Caco-2 (cell line): ENCODE measurements around the gene PGAP3. TPM values are rescaled to one million over a fixed set of nuclear protein-coding genes. Genes with fewer than 3 reads are reported as not detected.

Experiments used
- BruUV-seq: library from RNA; stranded (reverse); fragments of 400-500 nt; replicated peaks from 2 replicates; lab custom pipeline; 2021; lab: Mats Ljungman, UMichigan
- CTCF ChIA-PET: fragments of 300-600 bp; sonication (Branson Sonifier 250); formaldehyde crosslinking; loops from one replicate; lab custom pipeline; 2022; ENCODE audit warnings: antibody characterized with exemption; lab: Charles Lee
- POLR2A ChIA-PET: fragments of 300-600 bp; sonication (Branson Sonifier 250); formaldehyde crosslinking; loops from one replicate; lab custom pipeline; 2022; ENCODE audit warnings: antibody characterized with exemption; lab: Charles Lee
- DNase-seq, 2 experiments: peaks; one replicate each; pipeline versions ENCODE4 v3.0.0 to v3.0.0-alpha.2; 2020 to 2022
- H3K27me3 ChIP-seq: replicated peaks from 2 replicates; pipeline ENCODE4 v1.6.0; 2011; ENCODE audit warnings: low read length; ENCODE audit not compliant: control insufficient read depth, insufficient read depth
- H3K36me3 ChIP-seq: 2 replicates; pipeline ENCODE4 v1.5.1; 2011; ENCODE audit warnings: low read length; ENCODE audit not compliant: control insufficient read depth, insufficient read depth
- H3K4me1 ChIP-seq: fragments of 250-450 bp; sonication (Bioruptor Pico); 2 replicates; pipeline ENCODE4 v1.5.1; 2020; ENCODE audit warnings: mild to moderate bottlenecking
- H3K4me3 ChIP-seq: 2 replicates; pipeline ENCODE4 v1.5.1; 2011; ENCODE audit warnings: low read depth, mild to moderate bottlenecking, control low read depth, low read length
- H3K9me3 ChIP-seq: fragments of 250-450 bp; sonication (Bioruptor Pico); 2 replicates; pipeline ENCODE4 v1.5.1; 2020; ENCODE audit warnings: mild to moderate bottlenecking, moderate library complexity
- H3K27ac Mint-ChIP-seq: one replicate; pipeline ENCODE4 v1.8.0; 2022; ENCODE audit warnings: mixed read lengths; ENCODE audit not compliant: unreplicated experiment
- H3K27me3 Mint-ChIP-seq: one replicate; pipeline ENCODE4 v1.8.0; 2022; ENCODE audit warnings: mixed read lengths; ENCODE audit not compliant: insufficient read depth, unreplicated experiment
- H3K36me3 Mint-ChIP-seq: one replicate; pipeline ENCODE4 v1.8.0; 2022; ENCODE audit warnings: mild to moderate bottlenecking, mixed read lengths; ENCODE audit not compliant: insufficient read depth, unreplicated experiment
- H3K4me1 Mint-ChIP-seq: one replicate; pipeline ENCODE4 v1.8.0; 2022; ENCODE audit warnings: low read depth, mixed read lengths; ENCODE audit not compliant: unreplicated experiment
- H3K4me3 Mint-ChIP-seq: one replicate; pipeline ENCODE4 v1.8.0; 2022; ENCODE audit warnings: mild to moderate bottlenecking, moderate library complexity, mixed read lengths; ENCODE audit not compliant: unreplicated experiment
- H3K9me3 Mint-ChIP-seq: one replicate; pipeline ENCODE4 v1.8.0; 2022; ENCODE audit warnings: mixed read lengths; ENCODE audit not compliant: unreplicated experiment
- CTCF ChIP-seq, 2 experiments: fragments of 200-600 bp in 1 of 2; IDR thresholded peaks; 1 replicate in 1 of 2; 2 replicates in 1 of 2; pipeline versions ENCODE4 v1.5.1 to v1.8.0; 2011 to 2022; ENCODE audit warnings: antibody characterized with exemption in 1 of 2, control low read depth in 1 of 2, inconsistent platforms in 1 of 2, low read depth in 1 of 2, low read length in 1 of 2, mild to moderate bottlenecking in 1 of 2, moderate library complexity in 1 of 2; ENCODE audit not compliant: insufficient read depth in 1 of 2, severe bottlenecking in 1 of 2, unreplicated experiment in 1 of 2
- intact Hi-C: fragments of 100-400 bp; cut with micrococcal nuclease; formaldehyde crosslinking; loops from one replicate; pipeline ENCODE4 v1.10.0; 2022; ENCODE audit not compliant: unreplicated experiment
- total RNA-seq: library from RNA; stranded (reverse); gene quantifications from 2 replicates; pipeline ENCODE4 v1.2.3, GENCODE V29; 2022

Gene PGAP3
- total RNA-seq, 1 experiment from 2014 or later: 14.7 TPM

GRCh38 chr17:39674702-39675389, 13.0 kb downstream of the PGAP3 start:
- Histone ChIP-seq H3K4me1 (peaks cover 31% of the 10 kb centered on the region), H3K4me3 (no peak overlapping the region), H3K9me3 (no peaks in the 10 kb centered on the region), H3K36me3 (no peaks in the 10 kb centered on the region), H3K27me3 (no peaks in the 10 kb centered on the region)
- no peak for TF ChIP-seq CTCF (IDR thresholded peaks at IDR 0.05; ENCODE audit: insufficient read depth in 1 of 2, low read depth in 1 of 2, low read length in 1 of 2, severe bottlenecking in 1 of 2, unreplicated experiment in 1 of 2)
- CTCF ChIA-PET: interaction anchor here (0.7 to 2.2 kb wide), 10 partner anchors 8 to 128 kb away, joined by 3 to 14 read pairs (median 4); partner anchors contain the start of genes ERBB2, MIEN1 and PGAP3
- H3K4me3 Mint-ChIP-seq: no peak overlapping the region
- H3K27ac Mint-ChIP-seq: peak overlapping the region; percentile 78
- POLR2A ChIA-PET: interaction anchor here (0.6 kb wide), 1 partner anchor 44 kb away, joined by 3 read pairs; no protein-coding TSS in a partner anchor
- H3K4me1 Mint-ChIP-seq: peaks cover 14% of the 10 kb centered on the region
- H3K27me3 Mint-ChIP-seq: no peaks in the 10 kb centered on the region
- H3K9me3 Mint-ChIP-seq: no peaks in the 10 kb centered on the region
- DNase-seq: peak; percentile 72 to 84
- H3K36me3 Mint-ChIP-seq: peaks cover 11% of the 10 kb centered on the region
- no TSS peak for BruUV-seq
- intact Hi-C loops: loop anchor here (1.0 kb wide), 1 partner anchor 20 kb away; no protein-coding TSS in a partner anchor

GRCh38 chr17:39674179-39674578, 13.7 kb downstream of the PGAP3 start:
- no peak overlapping the region for H3K27ac Mint-ChIP-seq
- intact Hi-C loops: no loop called here
- peaks cover 14% of the 10 kb centered on the region for H3K4me1 Mint-ChIP-seq
- no peak overlapping the region for H3K4me3 Mint-ChIP-seq
- Histone ChIP-seq H3K9me3 (no peaks in the 10 kb centered on the region), H3K4me1 (peaks cover 30% of the 10 kb centered on the region), H3K36me3 (no peaks in the 10 kb centered on the region), H3K4me3 (no peak overlapping the region), H3K27me3 (no peaks in the 10 kb centered on the region)
- no peaks in the 10 kb centered on the region for H3K9me3 Mint-ChIP-seq
- TF ChIP-seq CTCF (IDR thresholded peaks at IDR 0.05; ENCODE audit: insufficient read depth in 1 of 2, low read depth in 1 of 2, low read length in 1 of 2, severe bottlenecking in 1 of 2, unreplicated experiment in 1 of 2): no peak
- ChIA-PET CTCF (interaction anchor here (0.5 to 2.2 kb wide), 7 partner anchors 20 to 90 kb away, joined by 3 to 14 read pairs (median 4); partner anchors contain the start of gene MIEN1), POLR2A (no interaction called here)
- no peaks in the 10 kb centered on the region for H3K27me3 Mint-ChIP-seq
- H3K36me3 Mint-ChIP-seq: peaks cover 11% of the 10 kb centered on the region
- BruUV-seq: no TSS peak
- no peak for DNase-seq

- H3K27ac Mint-ChIP-seq: no peak overlapping the region
- no TSS peak for BruUV-seq
These were observed 14.3 kb downstream of the PGAP3 start for GRCh38 chr17:39673335-39674081.

More at GRCh38 chr17:39673335-39674081, 14.3 kb downstream of the PGAP3 start:
- intact Hi-C loops: no loop called here
- Mint-ChIP-seq H3K4me1 (peaks cover 11% of the 10 kb centered on the region), H3K9me3 (no peaks in the 10 kb centered on the region), H3K4me3 (no peak overlapping the region), H3K27me3 (peaks cover 3% of the 10 kb centered on the region), H3K36me3 (peaks cover 11% of the 10 kb centered on the region)
- H3K4me3 ChIP-seq: no peak overlapping the region
- POLR2A ChIA-PET: no interaction called here
- H3K27me3 ChIP-seq: no peaks in the 10 kb centered on the region
- CTCF ChIA-PET: interaction anchor here (1.0 kb wide), 1 partner anchor 52 kb away, joined by 4 read pairs; no protein-coding TSS in a partner anchor
- DNase-seq: no peak
- no peak for TF ChIP-seq CTCF (IDR thresholded peaks at IDR 0.05; ENCODE audit: insufficient read depth in 1 of 2, low read depth in 1 of 2, low read length in 1 of 2, severe bottlenecking in 1 of 2, unreplicated experiment in 1 of 2)
- no peaks in the 10 kb centered on the region for H3K9me3 ChIP-seq
- peaks cover 23% of the 10 kb centered on the region for H3K4me1 ChIP-seq
- H3K36me3 ChIP-seq: no peaks in the 10 kb centered on the region
